ENCODE measurements around the gene GJA3. TPM values are rescaled to one million over a fixed set of nuclear protein-coding genes. Genes with fewer than 3 reads are reported as not detected.

Gene GJA3
- total and polyA plus RNA-seq, 2 of the 8 experiments (the other 6 are each of a cell fraction or from before 2014, with no cell fraction given), result 0.12 to 0.60 TPM

GRCh38 chr13:20160306-20161274 lies at the start of gene GJA3 (continued):
- peak; percentile 88 for TF ChIP-seq EGR1 (IDR thresholded peaks at IDR 0.05; ENCODE audit: borderline replicate concordance, low read depth, low read length)
